GM19238 (cell line): Measurements from ENCODE around the gene CPT1C.
A peak's percentile ranks its signal among the peaks of the same experiment; 100 is the strongest.

Source experiments
- DNase-seq: peaks from one replicate; pipeline ENCODE4 v3.0.0; 2011; ENCODE audit warnings: low spot score; ENCODE audit not compliant: insufficient read length

Gene CPT1C

GRCh38 chr19:49660338-49660961 lies 30.5 kb upstream of the CPT1C start:
- no peak for DNase-seq

- no peak for DNase-seq
These were observed 28.9 kb upstream of the CPT1C start for GRCh38 chr19:49662011-49662410.

- no peak for DNase-seq
These were observed 27.7 kb upstream of the CPT1C start for GRCh38 chr19:49663224-49663623.

DNA sequence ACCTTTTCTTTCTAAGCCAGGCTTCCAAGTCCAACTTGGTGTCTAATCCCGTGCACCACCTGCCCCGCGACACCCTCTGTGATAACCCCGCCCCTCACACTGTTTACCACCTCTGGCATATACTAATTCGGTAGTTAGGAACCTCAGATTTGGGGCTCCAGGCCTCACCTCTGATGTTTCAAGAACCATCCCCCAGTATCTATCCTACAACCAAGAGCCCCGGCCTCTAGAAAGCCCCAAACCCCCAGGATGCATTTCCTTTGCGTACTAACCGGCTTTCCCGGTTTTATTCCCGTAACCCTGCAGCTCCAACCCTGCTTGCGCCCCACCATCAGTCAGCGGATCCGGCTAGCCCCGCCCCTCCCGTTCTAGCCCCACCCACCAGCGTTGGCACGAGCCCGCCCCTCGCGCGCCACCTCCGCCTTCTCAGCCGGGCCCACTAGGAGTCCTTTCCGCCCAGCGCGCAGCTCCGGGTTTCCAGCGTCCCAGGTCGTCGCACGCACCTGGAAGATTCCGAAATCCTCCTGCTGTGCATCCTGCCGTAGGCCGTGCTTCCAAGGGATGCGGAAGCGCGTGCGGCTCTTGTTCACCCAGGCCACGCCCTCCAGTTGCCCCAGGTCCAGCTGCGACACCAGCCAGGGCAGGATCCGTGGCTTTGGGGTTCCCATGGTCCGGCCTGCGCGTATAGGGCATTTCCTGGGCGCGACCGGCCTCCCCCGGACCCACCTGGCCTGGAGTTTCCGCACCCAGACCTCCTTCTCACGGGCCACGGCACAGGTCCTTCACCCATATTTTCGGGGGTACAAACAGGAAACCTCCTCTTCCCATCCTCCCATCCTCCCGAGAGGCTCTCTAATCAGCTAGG lies 26.5 kb upstream of the CPT1C start:
- DNase-seq = peak; percentile 90

DNA sequence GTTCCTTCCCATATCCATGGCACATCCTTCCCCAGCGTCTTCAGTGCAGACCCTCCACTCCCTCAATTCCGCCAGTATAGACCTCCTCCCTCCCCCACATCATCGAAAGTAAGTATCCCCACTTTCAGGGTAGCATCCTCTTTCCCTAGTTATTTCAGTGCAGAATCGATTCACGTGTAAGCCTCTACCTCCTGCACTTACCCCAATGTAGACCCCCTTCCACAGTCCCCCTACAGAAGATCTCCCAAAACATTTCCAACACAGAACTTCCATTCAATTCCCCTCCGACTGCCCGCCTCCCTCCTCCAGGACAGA lies 25.9 kb upstream of the CPT1C start:
- no peak for DNase-seq

DNA sequence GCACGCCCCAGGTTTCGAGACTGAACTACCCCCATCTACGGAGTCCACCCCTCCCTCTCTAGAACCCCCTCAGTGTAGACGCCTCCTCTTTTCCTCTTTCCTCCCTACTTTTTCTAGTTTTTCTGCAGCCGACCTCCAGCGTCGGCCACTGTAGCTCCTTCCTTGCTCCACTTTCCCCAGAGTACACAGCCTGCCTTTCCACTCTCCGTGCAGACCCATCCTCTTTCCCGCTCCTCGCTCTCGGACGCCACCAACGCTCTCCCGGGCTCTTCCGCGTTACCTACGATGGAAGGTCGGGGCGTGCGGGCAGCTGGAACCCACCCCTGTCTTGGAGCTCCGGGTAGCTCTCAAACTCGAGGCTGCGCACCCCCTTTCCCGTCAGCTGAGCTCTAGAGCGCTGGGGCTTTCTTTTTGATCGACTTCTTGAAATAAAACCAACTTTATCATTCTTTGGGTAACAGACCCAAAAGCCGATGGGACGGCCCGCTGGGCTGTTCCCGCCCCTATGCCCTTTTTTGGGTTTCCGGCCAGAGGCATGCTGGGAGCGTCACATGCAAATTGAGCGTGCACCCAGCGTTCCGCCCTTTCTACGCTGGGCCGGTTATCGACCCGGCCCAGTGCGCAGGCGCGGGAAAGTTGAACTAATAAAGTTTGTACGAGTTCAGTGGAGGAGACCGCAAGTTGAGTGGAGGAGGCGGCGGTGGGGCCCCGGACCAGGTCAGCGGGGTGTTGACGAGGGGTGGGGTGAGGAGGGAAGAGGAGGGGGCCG lies 25.4 kb upstream of the CPT1C start, which contains the start of the genes BCL2L12 and IRF3:
BCL2L12 (plus strand) TSS at position 583 of the 769 bp plus-strand sequence. CDS start 760 bp downstream, outside the sequence.
IRF3 (minus strand) TSS at position 507 of the 769 bp plus-strand sequence. CDS start 1,019 bp downstream, outside the sequence.
- peak; percentile 99 for DNase-seq

DNA sequence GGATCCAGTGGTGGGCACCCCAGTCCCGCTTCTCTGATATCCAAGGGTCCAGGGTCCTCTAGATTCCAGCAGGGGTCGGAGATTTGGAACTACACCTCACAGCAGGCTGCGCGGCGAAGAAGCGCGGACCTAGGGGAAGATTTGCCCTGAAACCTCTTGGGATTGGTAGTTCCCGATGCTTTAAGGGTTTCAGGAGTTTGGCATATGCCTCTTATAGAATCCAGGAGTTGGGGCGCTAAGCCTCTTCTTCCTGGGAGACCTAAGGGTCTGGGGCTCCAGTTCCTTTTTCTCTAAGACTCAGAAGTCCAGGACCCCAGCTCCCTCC lies 24.8 kb upstream of the CPT1C start:
- no peak for DNase-seq

DNA sequence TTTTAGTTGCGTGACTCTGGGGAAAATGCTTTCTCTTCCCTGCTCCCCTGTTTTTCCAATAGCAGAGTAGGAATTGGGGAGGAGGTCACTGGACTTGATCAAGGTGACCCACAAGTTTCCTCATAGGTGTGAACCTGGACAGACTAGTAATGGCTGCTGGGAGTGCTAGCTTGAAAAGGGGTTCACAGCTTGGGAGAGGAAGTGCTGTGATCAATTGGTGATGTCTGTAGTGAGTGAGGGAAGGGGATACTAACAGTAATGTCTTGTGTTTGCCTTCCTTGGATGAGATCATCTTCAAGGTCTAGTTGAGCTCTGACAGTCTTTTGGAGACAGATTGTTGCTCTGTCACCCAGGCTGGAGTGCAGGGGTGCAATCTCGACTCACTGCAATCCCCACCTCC lies 23.4 kb upstream of the CPT1C start:
- DNase-seq = no peak

- no peak for DNase-seq
These were observed 21.4 kb upstream of the CPT1C start for GRCh38 chr19:49669516-49669915.

- DNase-seq = peak; percentile 94
These were observed 18.6 kb upstream of the CPT1C start for GRCh38 chr19:49672131-49672919.

DNA sequence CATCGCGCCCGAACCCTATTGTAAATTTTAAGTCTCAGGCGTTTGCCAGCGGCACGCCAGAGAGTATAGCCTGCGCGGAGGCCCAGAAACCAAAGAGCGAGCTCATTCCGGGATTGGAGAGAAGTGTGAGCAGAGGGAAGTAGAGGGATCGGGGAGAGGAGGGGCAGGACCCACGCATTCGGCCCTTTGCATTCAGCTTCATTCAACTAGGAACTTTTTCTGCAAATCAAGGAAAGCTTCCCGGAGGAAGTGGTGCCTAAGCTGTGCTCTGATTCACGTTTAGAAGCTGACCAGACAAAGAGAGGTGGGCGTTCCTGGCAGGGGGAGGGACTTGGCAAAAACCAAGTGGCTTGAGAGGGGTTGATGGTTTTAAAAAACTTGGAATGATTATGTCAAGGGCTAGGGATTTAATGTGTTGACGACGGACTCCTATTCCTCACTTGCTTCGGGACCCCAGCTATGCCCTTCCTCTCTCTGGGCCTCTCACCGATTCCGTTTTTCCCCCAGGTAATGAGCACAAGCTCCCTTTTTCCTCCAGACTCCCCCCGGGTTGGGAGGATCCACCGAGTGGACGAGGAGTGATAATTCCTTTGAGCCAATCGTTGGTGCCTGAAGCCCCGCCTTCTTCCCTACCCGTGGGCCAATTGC lies 14.7 kb upstream of the CPT1C start:
- DNase-seq = peak; percentile 74

GRCh38 chr19:49676784-49677230 lies 14.1 kb upstream of the CPT1C start:
- peak; percentile 97 for DNase-seq

GRCh38 chr19:49677231-49677900 lies 13.6 kb upstream of the CPT1C start, which contains the start of gene PRMT1:
PRMT1 (plus strand) TSS chr19:49677271; CDS start chr19:49677281, 10 bp downstream.
- no peak for DNase-seq

GRCh38 chr19:49677901-49678674 lies 12.8 kb upstream of the CPT1C start:
- DNase-seq = peak; percentile 71

DNA sequence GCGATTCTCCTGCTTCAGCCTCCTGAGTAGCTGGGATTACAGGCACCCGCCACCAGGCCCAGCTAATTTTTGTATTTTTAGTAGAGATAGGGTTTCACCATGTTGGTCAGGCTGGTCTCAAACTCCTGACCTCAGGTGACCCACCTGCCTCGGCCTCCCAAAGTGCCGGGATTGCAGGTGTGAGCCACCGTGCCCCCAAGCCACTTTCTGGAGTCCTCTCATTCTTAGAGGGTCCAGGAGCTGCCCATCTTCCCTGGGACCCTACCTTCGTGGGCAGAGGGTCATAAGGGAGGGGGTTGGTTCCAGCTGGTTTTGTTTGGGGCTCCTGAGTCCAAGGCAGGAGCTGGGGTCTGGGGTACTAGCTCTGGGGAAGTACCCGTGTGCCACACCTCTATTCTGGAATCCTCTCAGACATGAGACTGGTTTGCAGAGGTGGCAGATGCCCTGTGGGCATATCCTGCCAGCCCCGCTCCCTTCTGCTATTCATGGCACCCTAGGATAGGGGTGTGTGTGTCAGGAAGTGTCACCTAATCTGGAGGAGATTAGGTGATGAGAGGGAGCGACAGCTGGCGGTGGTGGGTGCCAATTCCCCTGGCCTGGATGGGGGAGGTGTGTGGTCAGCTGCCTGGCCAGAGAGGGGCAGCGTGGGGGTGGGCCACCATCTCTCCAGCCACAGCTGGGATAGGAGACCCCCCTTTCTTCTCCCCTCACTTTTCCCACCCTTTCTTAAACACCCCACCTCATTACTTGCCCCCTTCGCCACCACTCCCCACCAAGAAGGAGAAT lies 11.7 kb upstream of the CPT1C start:
- no peak for DNase-seq

DNA sequence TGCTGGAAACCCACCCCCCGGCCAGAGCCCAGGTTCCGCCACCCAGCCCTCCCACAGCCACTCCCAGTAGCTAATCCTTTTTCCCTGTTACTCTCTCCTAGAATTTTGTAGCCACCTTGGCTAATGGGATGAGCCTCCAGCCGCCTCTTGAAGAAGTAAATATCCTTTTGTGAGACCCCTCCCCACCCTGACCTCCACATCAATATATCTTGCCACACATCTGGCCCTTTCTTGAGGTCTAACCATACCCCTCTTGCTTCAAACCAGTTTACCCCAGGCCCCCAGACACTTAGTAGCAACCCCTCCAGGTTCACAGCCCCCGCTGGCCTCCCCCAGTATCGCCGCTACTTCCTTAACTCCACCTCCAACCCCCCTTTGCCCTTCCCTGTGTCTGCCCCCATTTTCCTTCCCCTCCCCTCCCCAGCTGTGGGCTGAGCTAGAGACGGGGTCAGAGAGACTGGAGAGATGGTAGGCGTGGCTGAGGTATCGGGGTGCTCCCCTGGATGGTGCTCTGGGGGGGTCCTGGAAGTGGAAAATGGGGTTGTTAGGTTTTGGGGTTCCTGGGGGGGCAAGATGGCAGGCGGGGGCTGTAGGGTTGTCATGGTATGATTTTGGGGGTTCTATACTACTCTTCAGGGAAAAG lies 11.0 kb upstream of the CPT1C start:
- no peak for DNase-seq

- peak; percentile 95 for DNase-seq
These were observed 10.2 kb upstream of the CPT1C start for GRCh38 chr19:49680421-49681351.
